Naive B cell (primary cell): Measurements from ENCODE around the gene TUT1. TPM values are rescaled to one million over a fixed set of nuclear protein-coding genes. Genes with fewer than 3 reads are reported as not detected.
A peak's percentile ranks its signal among the peaks of the same experiment; 100 is the strongest.

Experiments
- ATAC-seq, 2 donors: fragments of 150-1000 bp; cut with Tn5 transposase; 2 replicates each; pipeline ENCODE4 v1.10.0; 2021; ENCODE audit warnings: low read depth in 2 of 2, mild to moderate bottlenecking in 2 of 2, moderate library complexity in 2 of 2
- DNase-seq: peaks from one replicate; pipeline ENCODE4 v3.0.0; 2022
- H3K27ac Mint-ChIP-seq, 6 donors: one replicate each; pipeline ENCODE4 v1.8.0; 2020 to 2022; ENCODE audit warnings: mild to moderate bottlenecking in 6 of 6, mixed read lengths in 6 of 6, moderate library complexity in 5 of 6, inconsistent platforms in 2 of 6
- H3K27me3 Mint-ChIP-seq, 3 donors: one replicate each; pipeline ENCODE4 v1.8.0; 2021 to 2022; ENCODE audit warnings: mixed read lengths in 3 of 3, mild to moderate bottlenecking in 1 of 3
- H3K36me3 Mint-ChIP-seq, 2 donors: one replicate each; pipeline ENCODE4 v1.8.0; 2020 to 2022; ENCODE audit warnings: mixed read lengths in 2 of 2, inconsistent platforms in 1 of 2, mild to moderate bottlenecking in 1 of 2
- H3K4me1 Mint-ChIP-seq, 3 donors: one replicate each; pipeline ENCODE4 v1.8.0; 2020 to 2022; ENCODE audit warnings: mixed read lengths in 3 of 3, inconsistent platforms in 1 of 3, mild to moderate bottlenecking in 1 of 3, moderate library complexity in 1 of 3
- H3K4me3 Mint-ChIP-seq, 8 donors: one replicate each; pipeline ENCODE4 v1.8.0; 2020 to 2022; ENCODE audit warnings: mild to moderate bottlenecking in 8 of 8, mixed read lengths in 8 of 8, moderate library complexity in 8 of 8, inconsistent platforms in 2 of 8
- H3K9me3 Mint-ChIP-seq, 7 donors: one replicate each; pipeline ENCODE4 v1.8.0; 2020 to 2022; ENCODE audit warnings: mixed read lengths in 7 of 7, mild to moderate bottlenecking in 5 of 7, inconsistent platforms in 2 of 7, moderate library complexity in 1 of 7
- polyA plus RNA-seq, 6 donors: library from polyadenylated mRNA; unstranded; fragments of 300-500 nt; fragmentation: Illumina TruSeq; gene quantifications; one replicate each; pipeline ENCODE4 v1.2.3, GENCODE V29; 2021; ENCODE audit warnings: low read depth in 6 of 6

TUT1 gene
- polyA plus RNA-seq, 6 donors from 2014 or later = 12.7 to 20.8 (median 16.2) TPM

- ATAC-seq = no peak
- Mint-ChIP-seq H3K27me3 (no peaks in the 10 kb centered on the region), H3K36me3 (peaks cover 15 to 34% of the 10 kb centered on the region in 2 donors), H3K27ac (peak overlapping the region in 2 of 6 donors; percentile 76 to 84), H3K9me3 (no peaks in the 10 kb centered on the region), H3K4me1 (peaks cover 36 to 37% (median 36%) of the 10 kb centered on the region in 3 donors), H3K4me3 (peak overlapping the region in 2 of 8 donors; percentile 15 to 34)
- no peak for DNase-seq
Observed at GRCh38 chr11:62536301-62536957, 54.9 kb downstream of the TUT1 start.

GRCh38 chr11:62535802-62536201, 55.5 kb downstream of the TUT1 start:
- Mint-ChIP-seq H3K4me1 (peaks cover 30 to 31% (median 30%) of the 10 kb centered on the region in 3 donors), H3K4me3 (no peak overlapping the region), H3K27me3 (no peaks in the 10 kb centered on the region), H3K36me3 (peaks cover 15 to 39% of the 10 kb centered on the region in 2 donors), H3K9me3 (no peaks in the 10 kb centered on the region), H3K27ac (peak overlapping the region in 2 of 6 donors; percentile 84 to 90)
- ATAC-seq = no peak
- DNase-seq = no peak

GRCh38 chr11:62534779-62535545, 56.4 kb downstream of the TUT1 start:
- Mint-ChIP-seq H3K9me3 (no peaks in the 10 kb centered on the region), H3K4me3 (peak overlapping the region in 1 of 8 donors; percentile 2)

GRCh38 chr11:62532096-62532495, 59.2 kb downstream of the TUT1 start:
- H3K36me3 Mint-ChIP-seq = peaks cover 31 to 53% of the 10 kb centered on the region in 2 donors
- DNase-seq (no peak), ATAC-seq (no peak)
- no peaks in the 10 kb centered on the region for H3K27me3 Mint-ChIP-seq
- H3K9me3 Mint-ChIP-seq = no peaks in the 10 kb centered on the region
- H3K4me1 Mint-ChIP-seq = peaks cover 2 to 19% (median 14%) of the 10 kb centered on the region in 3 donors
- no peak overlapping the region for H3K4me3 Mint-ChIP-seq
- peak overlapping the region in 3 of 6 donors; percentile 71 to 84 (median 72) for H3K27ac Mint-ChIP-seq

More at GRCh38 chr11:62534779-62535545, 56.4 kb downstream of the TUT1 start:
- Mint-ChIP-seq H3K36me3 (peaks cover 15 to 39% of the 10 kb centered on the region in 2 donors), H3K27ac (peak overlapping the region in 2 of 6 donors; percentile 84 to 97), H3K4me1 (peaks cover 22 to 26% (median 25%) of the 10 kb centered on the region in 3 donors), H3K27me3 (no peaks in the 10 kb centered on the region)
- DNase-seq (no peak), ATAC-seq (no peak)

Other genes starting within 250 kb of the TUT1 start
- gene SCGB1A1, start 172.5 kb downstream of the TUT1 start, polyA plus RNA-seq = not detected
- gene AHNAK, start 44.7 kb downstream of the TUT1 start, polyA plus RNA-seq = 10 to 100 TPM in 5 of 6 donors, 1 to 10 TPM in 1; 2.0 to 45.3 (median 15.9) TPM
- 1,000 to 10,000 TPM; 1,313 to 1,862 (median 1,450) TPM for gene EEF1G, start 17.6 kb downstream of the TUT1 start, polyA plus RNA-seq
- 10 to 100 TPM in 5 of 6 donors, 1 to 10 TPM in 1; 3.4 to 27.5 (median 17.8) TPM for gene MTA2, start 10.3 kb upstream of the TUT1 start, polyA plus RNA-seq
- gene EML3, start 21.3 kb upstream of the TUT1 start, polyA plus RNA-seq = 10 to 100 TPM in 5 of 6 donors, 1 to 10 TPM in 1; 9.7 to 15.5 (median 12.5) TPM
- 1 to 10 TPM in 1 of 6 donors, under 1 TPM in 4, not detected in 1; 0.55 to 1.6 (median 0.66) TPM for gene ROM1, start 21.7 kb upstream of the TUT1 start, polyA plus RNA-seq
- gene B3GAT3, start 30.5 kb upstream of the TUT1 start, polyA plus RNA-seq = 10 to 100 TPM; 26.1 to 43.9 (median 30.8) TPM
- gene GANAB, start 55.1 kb upstream of the TUT1 start, polyA plus RNA-seq = 100 to 1,000 TPM; 140 to 158 (median 149) TPM
- gene INTS5, start 61.8 kb upstream of the TUT1 start, polyA plus RNA-seq = 10 to 100 TPM; 18.3 to 40.1 (median 28.7) TPM
- gene C11orf98, start 73.7 kb upstream of the TUT1 start, polyA plus RNA-seq = 10 to 100 TPM; 37.9 to 89.1 (median 77.2) TPM
- gene CSKMT, start 73.8 kb upstream of the TUT1 start, polyA plus RNA-seq = 1 to 10 TPM; 2.1 to 8.4 (median 4.8) TPM
- 10 to 100 TPM in 5 of 6 donors, 1 to 10 TPM in 1; 7.7 to 11.4 (median 10.4) TPM for gene UQCC3, start 80.2 kb upstream of the TUT1 start, polyA plus RNA-seq
- 10 to 100 TPM in 1 of 6 donors, 1 to 10 TPM in 5; 3.5 to 12.4 (median 5.1) TPM for gene LBHD1, start 80.7 kb upstream of the TUT1 start, polyA plus RNA-seq
- gene UBXN1, start 87.5 kb upstream of the TUT1 start, polyA plus RNA-seq = 100 to 1,000 TPM; 150 to 226 (median 216) TPM
- not detected for gene LRRN4CL, start 98.0 kb upstream of the TUT1 start, polyA plus RNA-seq
- 10 to 100 TPM; 49.6 to 98.5 (median 57.6) TPM for gene BSCL2, start 115.9 kb upstream of the TUT1 start, polyA plus RNA-seq
- 10 to 100 TPM in 4 of 6 donors, 1 to 10 TPM in 2; 5.3 to 21.2 (median 16.9) TPM for gene GNG3, start 116.2 kb upstream of the TUT1 start, polyA plus RNA-seq
- gene HNRNPUL2, start 135.9 kb upstream of the TUT1 start, polyA plus RNA-seq = 1 to 10 TPM in 4 of 6 donors, under 1 TPM in 2; 0.61 to 2.9 (median 1.1) TPM
- 10 to 100 TPM; 12.1 to 45.9 (median 21.6) TPM for gene TTC9C, start 137.0 kb upstream of the TUT1 start, polyA plus RNA-seq
- 10 to 100 TPM in 1 of 6 donors, 1 to 10 TPM in 5; 3.7 to 12.9 (median 6.4) TPM for gene ZBTB3, start 162.6 kb upstream of the TUT1 start, polyA plus RNA-seq
- 100 to 1,000 TPM; 249 to 395 (median 290) TPM for gene POLR2G, start 170.1 kb upstream of the TUT1 start, polyA plus RNA-seq
- gene TAF6L, start 179.9 kb upstream of the TUT1 start, polyA plus RNA-seq = 10 to 100 TPM in 2 of 6 donors, 1 to 10 TPM in 4; 8.3 to 14.3 (median 9.5) TPM
- 100 to 1,000 TPM; 145 to 275 (median 160) TPM for gene TMEM179B, start 195.9 kb upstream of the TUT1 start, polyA plus RNA-seq
- gene TMEM223, start 200.5 kb upstream of the TUT1 start, polyA plus RNA-seq = 10 to 100 TPM; 28.9 to 52.5 (median 45.3) TPM
- gene NXF1, start 213.9 kb upstream of the TUT1 start, polyA plus RNA-seq = 100 to 1,000 TPM in 2 of 6 donors, 10 to 100 TPM in 4; 60.9 to 121 (median 90.6) TPM
- gene STX5, start 240.5 kb upstream of the TUT1 start, polyA plus RNA-seq = 10 to 100 TPM; 46.4 to 64.2 (median 51.5) TPM
- 1 to 10 TPM in 5 of 6 donors, not detected in 1; 2.3 to 7.0 (median 3.7) TPM for gene TEX54, start 241.3 kb upstream of the TUT1 start, polyA plus RNA-seq
- gene WDR74, start 248.1 kb upstream of the TUT1 start, polyA plus RNA-seq = 10 to 100 TPM; 42.0 to 77.0 (median 54.6) TPM